IMR-90 (cell line): ENCODE data around the gene ROCK2. TPM values are rescaled to one million over a fixed set of nuclear protein-coding genes. Genes with fewer than 3 reads are reported as not detected.

Source experiments
- ATAC-seq: fragments of 200-7000 bp; cut with Tn5 transposase; 2 replicates; pipeline ENCODE4 v1.9.1; 2020; ENCODE audit warnings: low read depth, mild to moderate bottlenecking, moderate library complexity
- BruUV-seq: library from RNA; stranded (reverse); fragments of 400-500 nt; replicated peaks from 2 replicates; lab custom pipeline; 2021; lab: Mats Ljungman, UMichigan
- CTCF ChIA-PET: fragments of 300-600 bp; formaldehyde crosslinking; extraction: SDS; loops from one replicate; lab custom pipeline; 2021; ENCODE audit warnings: antibody characterized with exemption; lab: Yijun Ruan, JAX
- POLR2A ChIA-PET: fragments of 300-600 bp; sonication (Branson Sonifier 250); formaldehyde crosslinking; loops from one replicate; lab custom pipeline; 2022; ENCODE audit warnings: antibody characterized with exemption; ENCODE audit not compliant: unreplicated experiment; lab: Charles Lee
- DNase-seq: peaks from one replicate; pipeline ENCODE4 v3.0.0; 2013
- H2AFZ ChIP-seq: replicated peaks from 2 replicates; pipeline ENCODE3; 2013; ENCODE audit warnings: low read length, mild to moderate bottlenecking; ENCODE audit not compliant: poor library complexity
- H2AK5ac ChIP-seq: 2 replicates; pipeline ENCODE4 v1.6.1; 2013; ENCODE audit warnings: low read depth, low read length, inconsistent platforms
- H2AK9ac ChIP-seq: replicated peaks from 2 replicates; pipeline ENCODE3; 2013; ENCODE audit warnings: mild to moderate bottlenecking, low read depth, low read length, moderate library complexity; ENCODE audit not compliant: poor library complexity
- H2BK120ac ChIP-seq: 2 replicates; pipeline ENCODE4 v1.6.1; 2013; ENCODE audit warnings: low read depth, low read length, inconsistent platforms
- H2BK15ac ChIP-seq: 3 replicates; pipeline ENCODE4 v1.6.1; 2013; ENCODE audit warnings: low read depth, low read length, inconsistent platforms
- H2BK20ac ChIP-seq: 2 replicates; pipeline ENCODE4 v1.6.1; 2013; ENCODE audit warnings: low read depth, mild to moderate bottlenecking, inconsistent platforms, low read length, moderate library complexity
- H2BK5ac ChIP-seq: 2 replicates; pipeline ENCODE4 v1.6.1; 2013; ENCODE audit warnings: mild to moderate bottlenecking, low read depth, low read length, inconsistent platforms; ENCODE audit not compliant: poor library complexity, severe bottlenecking
- H3K14ac ChIP-seq: replicated peaks from 2 replicates; pipeline ENCODE4 v1.6.1; 2013; ENCODE audit warnings: low read depth, low read length, inconsistent platforms
- H3K18ac ChIP-seq: 2 replicates; pipeline ENCODE4 v1.6.1; 2013; ENCODE audit warnings: low read depth, low read length, control low read depth
- H3K23ac ChIP-seq: 2 replicates; pipeline ENCODE4 v1.6.1; 2013; ENCODE audit warnings: low read depth, low read length, inconsistent platforms
- H3K27ac ChIP-seq: 2 replicates; pipeline ENCODE4 v1.5.1; 2013; ENCODE audit warnings: mild to moderate bottlenecking, control low read depth, low read length; ENCODE audit not compliant: insufficient read depth
- H3K27me3 ChIP-seq: 2 replicates; pipeline ENCODE4 v1.6.1; 2013; ENCODE audit warnings: low read length; ENCODE audit not compliant: control insufficient read depth, insufficient read depth
- H3K36me3 ChIP-seq: 2 replicates; pipeline ENCODE4 v1.6.1; 2013; ENCODE audit warnings: low read length, mixed read lengths; ENCODE audit not compliant: control insufficient read depth, insufficient read depth
- H3K4ac ChIP-seq: 2 replicates; pipeline ENCODE4 v1.6.1; 2013; ENCODE audit warnings: low read depth, low read length, inconsistent platforms
- H3K4me1 ChIP-seq: 2 replicates; pipeline ENCODE4 v1.6.1; 2013; ENCODE audit warnings: low read length, mixed read lengths; ENCODE audit not compliant: control insufficient read depth, insufficient read depth
- H3K4me2 ChIP-seq: 2 replicates; pipeline ENCODE4 v1.6.1; 2013; ENCODE audit warnings: low read depth, mild to moderate bottlenecking, control low read depth, low read length, moderate library complexity
- H3K4me3 ChIP-seq: 2 replicates; pipeline ENCODE4 v1.5.1; 2013; ENCODE audit warnings: low read depth, mild to moderate bottlenecking, control low read depth, low read length, moderate library complexity; ENCODE audit not compliant: insufficient read depth
- H3K56ac ChIP-seq: 2 replicates; pipeline ENCODE4 v1.6.1; 2013; ENCODE audit warnings: low read length, inconsistent platforms; ENCODE audit not compliant: insufficient read depth; ENCODE audit errors: extremely low read depth
- H3K79me1 ChIP-seq, 2 experiments: 2 replicates each; pipeline ENCODE4 v1.6.1; 2013; ENCODE audit warnings: low read length in 2 of 2, inconsistent platforms in 1 of 2, low read depth in 1 of 2
- H3K9ac ChIP-seq: 2 replicates; pipeline ENCODE4 v1.6.1; 2013; ENCODE audit warnings: low read depth, low read length, control low read depth
- H3K9me1 ChIP-seq: 2 replicates; pipeline ENCODE4 v1.6.1; 2013; ENCODE audit warnings: low read length, inconsistent platforms; ENCODE audit not compliant: insufficient read depth
- H3K9me3 ChIP-seq: 2 replicates; pipeline ENCODE4 v1.6.1; 2013; ENCODE audit warnings: low read length; ENCODE audit not compliant: control insufficient read depth, insufficient read depth
- H4K20me1 ChIP-seq: 2 replicates; pipeline ENCODE4 v1.6.1; 2013; ENCODE audit warnings: low read length, inconsistent platforms; ENCODE audit not compliant: insufficient read depth
- H4K5ac ChIP-seq: 2 replicates; pipeline ENCODE4 v1.6.1; 2013; ENCODE audit warnings: mild to moderate bottlenecking, low read depth, low read length, control low read depth
- H4K8ac ChIP-seq, 2 experiments: 2 replicates each; pipeline ENCODE4 v1.6.1; 2013; ENCODE audit warnings: low read depth in 2 of 2, low read length in 2 of 2, control low read depth in 1 of 2, inconsistent platforms in 1 of 2
- H4K91ac ChIP-seq: 2 replicates; pipeline ENCODE4 v1.6.1; 2013; ENCODE audit warnings: low read depth, low read length, inconsistent platforms; ENCODE audit not compliant: insufficient read depth
- BHLHE40 ChIP-seq: fragments of 150-350 bp; IDR thresholded peaks from 2 replicates; pipeline ENCODE4 v1.6.1; 2016; ENCODE audit warnings: mild to moderate bottlenecking, low read depth, low read length
- CEBPB ChIP-seq: IDR thresholded peaks from 2 replicates; pipeline ENCODE4 v1.6.1; 2012; ENCODE audit warnings: low read depth, low read length, improper control_type of control experiment
- CHD1 ChIP-seq: IDR thresholded peaks from 2 replicates; pipeline ENCODE4 v1.6.1; 2012; ENCODE audit warnings: low read depth, low read length, improper control_type of control experiment
- ELK1 ChIP-seq: fragments of 150-350 bp; IDR thresholded peaks from 2 replicates; pipeline ENCODE4 v1.6.1; 2016; ENCODE audit warnings: low read depth, mild to moderate bottlenecking, low read length, moderate library complexity, borderline replicate concordance
- FOS ChIP-seq: fragments of 150-350 bp; IDR thresholded peaks from 2 replicates; pipeline ENCODE4 v1.6.1; 2016; ENCODE audit warnings: low read depth, low read length
- MXI1 ChIP-seq: IDR thresholded peaks from 2 replicates; pipeline ENCODE4 v1.6.1; 2012; ENCODE audit warnings: low read depth, mild to moderate bottlenecking, low read length, moderate library complexity, borderline replicate concordance
- RAD21 ChIP-seq: IDR thresholded peaks from 2 replicates; pipeline ENCODE4 v1.6.1; 2012; ENCODE audit warnings: low read length, improper control_type of control experiment
- dilution Hi-C: fragments of 300-500 bp; cut with HindIII; formaldehyde crosslinking; loops from one replicate; pipeline ENCODE4 v1.14.3; 2018; ENCODE audit warnings: low sequenced_read_pairs; ENCODE audit not compliant: unreplicated experiment
- in situ Hi-C: fragments of 300-500 bp; cut with MboI; formaldehyde crosslinking; loops from 3 replicates; pipeline ENCODE4 v1.14.3; 2019; ENCODE audit warnings: low sequenced_read_pairs, inconsistent platforms, mixed read lengths
- intact Hi-C: fragments of 100-400 bp; cut with micrococcal nuclease; formaldehyde crosslinking; loops from 2 replicates; pipeline ENCODE4 v1.10.0; 2022
- polyA plus RNA-seq, 3 experiments: library from polyadenylated mRNA; depleted of rRNA; stranded (reverse); fragments of >200 nt; gene quantifications; 2 replicates each; pipeline ENCODE4 v1.2.3, GENCODE V29; 2012; ENCODE audit warnings: low replicate concordance in 1 of 3
- total RNA-seq: library from RNA; depleted of rRNA; stranded (reverse); fragments of >200 nt; gene quantifications from 2 replicates; pipeline ENCODE4 v1.2.3, GENCODE V29; 2012

ROCK2 gene
- total and polyA plus RNA-seq, 2 of the 4 experiments (the other 2 are of a cell fraction): 9.0 to 28.3 TPM

GRCh38 chr2:11278219-11278618 lies 66.2 kb downstream of the ROCK2 start:
- H3K27ac ChIP-seq: no peak overlapping the region
- H3K4ac ChIP-seq: no peak overlapping the region
- dilution Hi-C loops (no loop called here), intact Hi-C loops (no loop called here), in situ Hi-C loops (no loop called here)
- H3K14ac ChIP-seq: no peak overlapping the region
- H2AFZ ChIP-seq: no peak overlapping the region
- H3K18ac ChIP-seq: no peak overlapping the region
- DNase-seq (no peak), ATAC-seq (no peak)
- H4K20me1 ChIP-seq: peaks cover 4% of the 10 kb centered on the region; the same call in 1 of the 2 replicates
- no peaks in the 10 kb centered on the region for H3K9me3 ChIP-seq
- no peak overlapping the region for H4K8ac ChIP-seq
- no peaks in the 10 kb centered on the region for H3K4me1 ChIP-seq
- H3K79me1 ChIP-seq: peaks cover 18 to 37% of the 10 kb centered on the region in 2 experiments
- H4K91ac ChIP-seq: no peak overlapping the region
- H2BK15ac ChIP-seq: no peak overlapping the region
- no peaks in the 10 kb centered on the region for H3K9me1 ChIP-seq
- H2BK5ac ChIP-seq: no peak overlapping the region
- no peak overlapping the region for H3K9ac ChIP-seq
- no peak overlapping the region for H3K4me3 ChIP-seq
- peaks cover 7% of the 10 kb centered on the region; the same call in 1 of the 2 replicates for H3K36me3 ChIP-seq
- H2BK20ac ChIP-seq: no peak overlapping the region
- no peak overlapping the region for H3K56ac ChIP-seq
- H3K4me2 ChIP-seq: no peak overlapping the region
- H3K23ac ChIP-seq: no peak overlapping the region
- no peak overlapping the region for H2BK120ac ChIP-seq
- TF ChIP-seq ELK1 (no peak), CEBPB (no peak), BHLHE40 (no peak), CHD1 (no peak), MXI1 (no peak), RAD21 (no peak), FOS (no peak)
- ChIA-PET POLR2A (no interaction called here), CTCF (interaction anchor here (0.6 kb wide), 1 partner anchor 108 kb away, joined by 3 read pairs; no protein-coding TSS in a partner anchor)
- no TSS peak for BruUV-seq
- H2AK5ac ChIP-seq: no peak overlapping the region
- H4K5ac ChIP-seq: no peak overlapping the region
- H3K27me3 ChIP-seq: no peaks in the 10 kb centered on the region
- H2AK9ac ChIP-seq: no peak overlapping the region
